OCI-LY7 (cell line): ENCODE data around the gene PTRH2. TPM values are rescaled to one million over a fixed set of nuclear protein-coding genes. Genes with fewer than 3 reads are reported as not detected.

Experiments used
- BruUV-seq: library from RNA; stranded (reverse); fragments of 400-500 nt; replicated peaks from 2 replicates; lab custom pipeline; 2021; lab: Mats Ljungman, UMichigan
- CTCF ChIA-PET: fragments of 300-600 bp; sonication (Branson Sonifier 250); formaldehyde crosslinking; loops from one replicate; lab custom pipeline; 2022; ENCODE audit warnings: antibody characterized with exemption; ENCODE audit not compliant: unreplicated experiment; lab: Charles Lee
- POLR2A ChIA-PET: fragments of 300-600 bp; sonication (Branson Sonifier 250); formaldehyde crosslinking; loops from one replicate; lab custom pipeline; 2022; ENCODE audit warnings: antibody characterized with exemption; lab: Charles Lee
- DNase-seq: peaks from one replicate; pipeline ENCODE4 v3.0.0-alpha.2; 2015; ENCODE audit warnings: low spot score
- H2AFZ ChIP-seq: fragments of 200-600 bp; sonication (generic), shearing (Covaris generic); 2 replicates; pipeline ENCODE4 v1.6.1; 2014; ENCODE audit warnings: mild to moderate bottlenecking, antibody characterized with exemption, low read length, moderate library complexity
- H3K27ac ChIP-seq: fragments of 200-600 bp; sonication (generic); 2 replicates; pipeline ENCODE4 v1.5.1; 2014; ENCODE audit warnings: mixed run types, low read depth, mild to moderate bottlenecking, moderate library complexity, low read length, inconsistent platforms; ENCODE audit not compliant: poor library complexity, severe bottlenecking
- H3K36me3 ChIP-seq: fragments of 200-600 bp; sonication (generic); 2 replicates; pipeline ENCODE4 v1.6.1; 2014; ENCODE audit warnings: mild to moderate bottlenecking, antibody characterized with exemption, low read length, moderate library complexity, mixed read lengths; ENCODE audit not compliant: insufficient read depth
- H3K4me1 ChIP-seq: fragments of 200-600 bp; sonication (generic); 2 replicates; pipeline ENCODE4 v1.5.1; 2014; ENCODE audit warnings: mild to moderate bottlenecking, low read length; ENCODE audit not compliant: insufficient read depth, poor library complexity, severe bottlenecking
- H3K4me2 ChIP-seq: fragments of 200-600 bp; sonication (generic); 2 replicates; pipeline ENCODE4 v1.6.1; 2014; ENCODE audit warnings: mild to moderate bottlenecking, low read length
- H3K4me3 ChIP-seq: fragments of 200-600 bp; sonication (generic); 2 replicates; pipeline ENCODE4 v1.5.1; 2014; ENCODE audit warnings: mild to moderate bottlenecking, low read depth, low read length; ENCODE audit not compliant: poor library complexity, severe bottlenecking
- H3K79me2 ChIP-seq: fragments of 200-600 bp; sonication (generic); 2 replicates; pipeline ENCODE4 v1.6.1; 2016; ENCODE audit warnings: low read depth, mild to moderate bottlenecking, low read length, moderate library complexity, mixed read lengths; ENCODE audit not compliant: insufficient read depth
- H3K9me2 ChIP-seq: fragments of 200-600 bp; sonication (generic); 2 replicates; pipeline ENCODE4 v1.6.1; 2016; ENCODE audit warnings: mild to moderate bottlenecking, low read length, mixed read lengths; ENCODE audit not compliant: insufficient read depth
- H3K9me3 ChIP-seq: fragments of 200-600 bp; sonication (generic); 2 replicates; pipeline ENCODE4 v1.6.1; 2014; ENCODE audit warnings: mild to moderate bottlenecking, mixed run types, low read length, mixed read lengths
- H4K20me1 ChIP-seq: fragments of 200-600 bp; sonication (generic); 2 replicates; pipeline ENCODE4 v1.6.1; 2014; ENCODE audit warnings: mild to moderate bottlenecking, antibody characterized with exemption, low read length, moderate library complexity, mixed read lengths; ENCODE audit not compliant: insufficient read depth
- CTCF ChIP-seq: fragments of 200-600 bp; sonication (generic); conservative IDR thresholded peaks from 2 replicates; pipeline ENCODE4 v1.5.1; 2014; ENCODE audit warnings: mild to moderate bottlenecking, antibody characterized with exemption, low read length, moderate library complexity, mixed read lengths
- EZH2phosphoT487 ChIP-seq: fragments of 200-600 bp; sonication (generic); IDR thresholded peaks from 2 replicates; pipeline ENCODE4 v1.6.1; 2018; ENCODE audit warnings: low read depth, borderline replicate concordance, mild to moderate bottlenecking, mixed run types, antibody characterized with exemption, low read length, moderate library complexity, mixed read lengths
- intact Hi-C: fragments of 100-400 bp; cut with micrococcal nuclease; formaldehyde crosslinking; loops from one replicate; pipeline ENCODE4 v1.10.0; 2022; ENCODE audit not compliant: unreplicated experiment
- total RNA-seq, 2 experiments: library from RNA; depleted of rRNA in 1 of 2; stranded (reverse); fragments of >200 nt in 1 of 2; shearing (Covaris generic) in 1 of 2; gene quantifications; 2 replicates each; pipeline ENCODE4 v1.2.3, GENCODE V29; 2014 to 2022

The PTRH2 gene
- total RNA-seq, 2 experiments from 2014 or later: 27.0 to 34.5 TPM

DNA sequence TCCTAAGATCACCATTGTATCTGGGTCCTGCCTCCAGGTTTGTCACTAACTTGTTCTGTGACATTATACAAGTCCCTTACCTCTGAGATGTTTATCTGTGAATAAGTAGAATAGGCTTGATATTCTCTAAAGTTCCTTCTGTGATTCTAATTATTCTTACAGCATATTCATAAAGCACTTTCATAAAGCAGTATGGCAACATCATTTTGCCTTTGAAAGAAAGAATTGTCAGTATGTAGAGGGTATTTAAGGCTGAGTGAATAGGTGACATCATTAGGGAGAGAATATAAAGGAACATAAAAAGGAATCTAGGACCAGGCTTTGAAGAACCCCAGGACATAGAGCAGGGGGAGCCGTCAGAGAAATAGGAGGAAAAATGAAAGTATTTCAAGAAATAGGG is 15.8 kb upstream of the PTRH2 start:
- no peaks in the 10 kb centered on the region for H3K9me2 ChIP-seq
- no peaks in the 10 kb centered on the region for H3K9me3 ChIP-seq
- peaks cover 5% of the 10 kb centered on the region; the same call in 1 of the 2 replicates for H4K20me1 ChIP-seq
- no peak overlapping the region for H3K27ac ChIP-seq
- POLR2A ChIA-PET: interaction anchor here (0.6 to 0.8 kb wide), 2 partner anchors 147 to 185 kb away, joined by 3 read pairs; no protein-coding TSS in a partner anchor
- no peaks in the 10 kb centered on the region for H3K4me1 ChIP-seq
- no peak overlapping the region for H3K4me2 ChIP-seq
- CTCF ChIA-PET: no interaction called here
- H3K4me3 ChIP-seq: no peak overlapping the region
- H2AFZ ChIP-seq: no peak overlapping the region
- intact Hi-C loops: no loop called here
- BruUV-seq: no TSS peak
- no peak for DNase-seq
- peaks cover 27% of the 10 kb centered on the region; the same call in 1 of the 2 replicates for H3K79me2 ChIP-seq
- peaks cover 4% of the 10 kb centered on the region; the same call in 1 of the 2 replicates for H3K36me3 ChIP-seq
- TF ChIP-seq CTCF (no peak), EZH2phosphoT487 (no peak)

DNA sequence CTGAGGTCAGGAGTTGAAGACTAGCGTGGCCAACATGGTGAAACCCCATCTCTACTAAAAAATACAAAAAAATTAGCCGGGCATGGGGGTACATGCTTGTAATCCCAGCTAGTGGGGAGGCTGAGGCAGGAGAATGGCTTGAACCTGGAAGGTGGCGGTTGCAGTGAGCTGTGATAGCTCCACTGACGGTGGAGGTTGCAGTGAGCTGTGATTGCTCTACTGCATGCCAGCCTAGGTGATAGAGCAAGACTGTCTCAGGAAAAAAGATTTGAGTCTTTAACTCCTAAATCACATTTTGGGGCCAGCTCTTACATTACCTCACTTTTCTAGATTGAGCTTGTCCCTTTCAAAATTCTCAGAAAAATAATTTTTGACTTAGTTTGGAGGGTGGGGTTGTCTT is 15.4 kb upstream of the PTRH2 start:
- no peak overlapping the region for H2AFZ ChIP-seq
- H4K20me1 ChIP-seq: peaks cover 5% of the 10 kb centered on the region; the same call in 1 of the 2 replicates
- H3K79me2 ChIP-seq: peaks cover 26% of the 10 kb centered on the region; the same call in 1 of the 2 replicates
- no TSS peak for BruUV-seq
- no peak overlapping the region for H3K27ac ChIP-seq
- H3K36me3 ChIP-seq: peaks cover 4% of the 10 kb centered on the region; the same call in 1 of the 2 replicates
- TF ChIP-seq CTCF (no peak), EZH2phosphoT487 (no peak)
- H3K9me2 ChIP-seq: no peaks in the 10 kb centered on the region
- no peak overlapping the region for H3K4me2 ChIP-seq
- H3K9me3 ChIP-seq: no peaks in the 10 kb centered on the region
- no peak for DNase-seq
- ChIA-PET POLR2A (interaction anchor here (0.5 to 0.8 kb wide), 3 partner anchors 148 to 190 kb away, joined by 3 read pairs; no protein-coding TSS in a partner anchor), CTCF (no interaction called here)
- intact Hi-C loops: no loop called here
- H3K4me1 ChIP-seq: no peaks in the 10 kb centered on the region
- no peak overlapping the region for H3K4me3 ChIP-seq

DNA sequence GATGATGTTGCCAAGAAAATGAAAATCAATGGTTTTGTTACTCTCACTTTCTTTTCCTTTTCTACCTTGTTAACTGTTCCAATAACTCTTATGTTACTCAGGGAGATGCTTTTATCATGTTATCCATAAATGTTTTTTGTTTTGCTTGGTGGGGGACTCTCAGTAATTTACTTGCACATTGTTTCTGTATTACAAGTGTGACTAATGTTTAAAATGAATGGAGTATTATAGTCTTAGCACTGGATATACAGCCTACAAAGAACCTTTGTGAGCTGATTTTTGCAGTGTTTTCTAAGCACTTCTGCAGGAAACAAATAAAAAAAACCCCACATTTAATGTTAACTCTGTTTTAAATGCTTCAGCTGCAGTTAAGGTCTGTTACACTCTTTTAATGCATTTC is 12.3 kb upstream of the PTRH2 start:
- Histone ChIP-seq H3K79me2 (peaks cover 37% of the 10 kb centered on the region; the same call in 1 of the 2 replicates), H3K9me3 (no peaks in the 10 kb centered on the region), H3K27ac (no peak overlapping the region), H2AFZ (no peak overlapping the region), H3K4me1 (no peaks in the 10 kb centered on the region), H3K36me3 (peaks cover 4% of the 10 kb centered on the region; the same call in 1 of the 2 replicates), H3K9me2 (no peaks in the 10 kb centered on the region), H4K20me1 (0 out of 2 replicates have a peak, but pooled peaks cover 4% of the 10 kb centered on the region), H3K4me2 (no peak overlapping the region), H3K4me3 (no peak overlapping the region)
- BruUV-seq: no TSS peak
- TF ChIP-seq CTCF: no peak
- TF ChIP-seq EZH2phosphoT487: no peak
- ChIA-PET POLR2A (no interaction called here), CTCF (no interaction called here)
- no peak for DNase-seq
- intact Hi-C loops: no loop called here
